GM12891 (cell line): Measurements from ENCODE around the gene SPATA6.

Experiments
- POLR2AphosphoS5 ChIP-seq: IDR thresholded peaks from 2 replicates; pipeline ENCODE4 v1.6.1; 2011; ENCODE audit warnings: low read depth, low read length, control low read depth
- SPI1 ChIP-seq: IDR thresholded peaks from 2 replicates; pipeline ENCODE4 v1.6.1; 2011; ENCODE audit warnings: low read depth, low read length, control low read depth
- TAF1 ChIP-seq: IDR thresholded peaks from 2 replicates; pipeline ENCODE4 v1.6.1; 2011; ENCODE audit warnings: low read depth, low read length, control low read depth

- no peak for TF ChIP-seq TAF1
- TF ChIP-seq SPI1 = no peak
- TF ChIP-seq POLR2AphosphoS5 = no peak
These were observed 169.4 kb downstream of the SPATA6 start for GRCh38 chr1:48302652-48303051.
